HG03025 (cell line): ENCODE results near the gene RNF17.
"Not testable (repeated sequence)": the region's sequence is repeated elsewhere in the genome, so short reads cannot be mapped to it uniquely, and the experiment has no call there.

Source experiments
- ATAC-seq: cut with Tn5 transposase; IDR thresholded peaks from one replicate; pipeline ENCODE4 v1.9.1; 2021; ENCODE audit warnings: mild to moderate bottlenecking, moderate library complexity; ENCODE audit not compliant: unreplicated experiment, low FRiP score

RNF17 gene

DNA sequence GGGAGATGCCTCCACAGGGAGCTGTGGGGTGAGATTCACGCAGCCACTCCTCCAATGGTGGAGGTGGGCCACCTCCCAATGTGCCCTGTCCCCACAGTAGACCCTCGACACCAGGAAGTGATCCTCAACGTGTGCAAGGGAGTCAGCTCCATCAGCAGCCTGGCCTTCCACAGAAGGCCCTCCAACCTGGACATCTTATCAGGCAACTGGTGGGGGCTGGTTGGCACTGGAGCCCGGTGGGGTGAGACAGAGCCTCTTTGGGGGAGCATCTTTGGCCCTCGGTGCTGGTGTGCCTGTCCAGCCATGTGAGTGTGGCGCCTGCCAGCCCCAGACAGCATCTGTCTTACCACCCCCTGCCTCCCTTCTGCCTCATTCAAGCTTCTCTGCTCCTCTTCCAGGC is 19.7 kb upstream of the RNF17 start:
- no peak for ATAC-seq

DNA sequence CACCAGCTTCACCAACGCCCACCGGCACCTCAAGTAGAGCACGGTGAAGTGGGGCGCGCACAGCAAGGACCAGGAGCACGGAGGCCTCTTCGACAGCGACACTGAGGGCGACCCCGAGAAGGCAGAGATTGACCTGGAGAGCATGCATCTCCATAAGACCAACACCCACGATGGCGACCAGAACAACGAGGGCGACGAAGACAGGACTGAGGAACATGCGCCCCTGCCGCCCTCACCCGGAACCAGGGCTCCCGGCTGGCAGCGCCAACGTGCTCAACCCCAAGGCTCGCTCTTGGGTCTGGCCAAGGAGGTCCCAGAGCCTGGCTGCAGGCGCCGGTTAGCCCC is 18.5 kb upstream of the RNF17 start:
- no peak for ATAC-seq

DNA sequence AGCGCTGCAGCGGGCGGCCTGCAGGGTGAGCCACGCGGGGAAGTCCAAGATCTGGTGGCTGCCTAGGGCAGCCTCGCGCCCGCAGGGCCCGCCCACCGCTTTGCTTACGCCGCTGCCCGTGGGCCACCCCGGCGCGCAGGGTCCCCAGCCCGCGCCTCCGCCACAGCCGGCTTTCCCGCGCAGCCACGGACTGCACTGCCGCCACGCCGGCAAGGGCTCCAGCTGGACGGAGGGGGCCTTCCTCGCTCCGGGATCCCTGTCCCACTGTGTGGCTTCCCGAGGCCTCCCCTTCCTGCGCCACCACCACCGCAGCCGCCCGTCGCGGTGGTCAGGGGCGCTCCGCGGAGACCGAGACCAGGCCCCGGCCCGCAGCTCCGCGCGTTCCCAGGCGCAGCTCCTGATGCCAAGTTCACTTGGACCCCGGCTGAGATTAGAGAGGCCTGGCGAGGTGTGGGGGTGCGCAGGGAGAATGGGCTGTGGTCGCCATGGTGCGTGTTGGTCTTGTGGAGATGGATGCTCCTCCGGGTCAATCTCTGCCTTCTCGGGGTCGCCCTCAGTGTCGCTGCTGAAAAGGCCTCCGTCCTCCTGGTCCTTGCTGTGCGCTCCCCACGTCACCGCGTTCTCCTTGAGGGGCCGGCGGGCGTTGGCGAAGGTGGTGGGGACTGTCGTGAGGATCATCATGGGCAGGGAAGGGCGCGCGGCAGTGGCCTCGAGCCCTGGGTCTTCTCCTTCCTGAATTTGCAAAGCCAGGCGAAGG is 17.9 kb upstream of the RNF17 start:
- no peak for ATAC-seq

DNA sequence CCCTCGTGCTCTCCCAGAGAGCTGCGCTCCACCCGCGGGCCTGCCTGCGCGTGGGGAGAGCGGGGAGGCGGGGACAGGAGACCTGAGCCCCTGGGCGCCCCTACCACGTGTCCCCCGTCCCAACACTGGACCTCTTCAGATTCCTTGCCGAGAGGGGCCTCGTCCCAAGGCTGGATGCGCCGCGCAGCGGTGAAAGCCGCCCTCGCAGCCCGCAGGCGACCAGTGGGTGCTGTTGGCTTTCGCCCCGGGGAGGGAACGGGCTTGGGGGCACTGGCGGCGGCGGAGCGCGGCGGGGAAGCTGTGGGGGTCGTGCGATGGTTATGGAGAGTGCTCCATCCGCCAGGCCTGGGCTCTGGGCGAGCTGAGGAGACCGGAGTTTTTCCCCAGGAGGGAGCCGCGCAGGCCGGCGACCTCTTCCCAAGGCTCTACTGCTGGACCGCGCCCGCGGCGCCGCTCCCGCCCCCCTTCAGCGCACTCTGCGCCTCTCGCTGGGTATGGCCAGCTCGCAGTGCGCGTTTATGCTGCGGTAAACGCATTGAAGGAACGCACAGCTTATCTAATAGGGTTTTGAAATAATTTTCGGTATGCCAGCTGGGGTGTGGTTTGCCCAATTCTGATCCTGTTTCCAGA is 17.2 kb upstream of the RNF17 start:
- ATAC-seq: no peak

DNA sequence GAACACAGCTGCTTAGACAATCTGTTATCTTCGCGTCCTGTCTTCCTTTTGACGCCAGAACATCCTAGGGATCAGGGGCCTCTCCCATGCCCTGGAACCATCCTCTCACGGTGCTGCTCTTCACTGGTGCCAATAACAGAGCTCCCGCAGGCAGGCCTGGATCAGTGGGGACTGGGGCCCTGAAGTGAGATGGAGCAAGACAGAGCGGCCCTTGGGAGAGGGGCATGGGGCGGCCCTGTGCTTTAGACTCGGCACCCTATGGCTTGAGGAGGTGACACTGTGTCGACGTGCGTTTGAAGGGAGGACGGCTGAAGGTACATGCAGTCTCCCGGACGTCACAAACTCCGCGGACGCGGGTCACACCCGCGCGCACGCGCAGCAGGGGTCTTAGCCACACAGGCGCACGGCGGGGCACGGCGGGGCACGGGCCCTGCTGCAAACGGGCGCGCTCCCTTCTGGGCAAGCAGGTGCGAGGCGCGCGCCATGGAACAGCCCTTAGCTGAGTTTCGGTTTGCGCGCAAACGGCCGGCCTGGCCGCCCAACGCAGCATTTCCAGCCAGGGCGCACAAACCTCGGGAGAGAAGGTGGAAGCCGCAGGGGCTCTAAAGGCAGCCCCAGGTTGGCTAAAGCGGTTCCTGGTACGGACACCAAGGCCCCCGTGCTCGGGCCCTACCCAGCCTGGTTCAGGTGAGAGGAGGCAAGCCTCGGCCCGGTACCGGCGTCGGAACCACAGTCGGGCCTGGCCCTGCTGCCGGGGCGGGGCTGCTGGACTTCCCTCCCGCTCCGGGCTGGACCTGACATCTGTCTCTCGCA is 16.5 kb upstream of the RNF17 start:
- no peak for ATAC-seq

DNA sequence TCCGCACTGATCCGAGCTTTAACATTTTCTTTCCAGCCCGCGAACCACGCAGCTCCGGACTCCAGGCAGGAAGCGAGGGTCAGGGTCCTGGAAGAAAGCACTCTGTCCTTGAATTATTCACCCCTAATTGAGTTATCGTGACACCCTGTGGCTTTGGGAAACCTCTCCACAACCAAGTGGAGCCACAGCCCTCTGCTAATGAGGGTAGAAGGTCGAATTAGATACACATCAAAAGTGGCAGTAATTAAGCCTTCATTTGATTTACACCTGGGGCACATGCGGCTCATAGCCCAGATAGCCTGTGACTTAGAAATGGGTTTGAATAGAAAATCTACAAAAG is 15.9 kb upstream of the RNF17 start:
- no peak for ATAC-seq

DNA sequence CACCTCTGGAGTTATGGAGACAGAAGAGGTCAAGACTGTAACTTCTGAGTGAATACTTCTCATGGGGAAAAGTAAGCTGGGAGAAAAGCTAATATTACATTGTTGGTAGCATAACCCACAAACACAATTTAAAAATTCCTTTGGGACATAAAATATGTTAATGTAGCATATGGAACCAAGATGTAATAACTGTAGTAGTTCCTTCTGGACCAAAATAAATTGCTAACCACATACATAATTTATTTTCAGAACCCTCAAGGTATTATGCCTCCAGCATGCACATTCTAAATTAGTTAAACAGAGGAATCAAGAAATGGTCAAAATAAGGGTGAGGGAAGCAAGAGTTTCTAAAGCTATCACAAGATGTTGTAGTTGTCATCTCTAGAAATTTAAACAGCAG is 4.8 kb upstream of the RNF17 start:
- ATAC-seq: no peak

DNA sequence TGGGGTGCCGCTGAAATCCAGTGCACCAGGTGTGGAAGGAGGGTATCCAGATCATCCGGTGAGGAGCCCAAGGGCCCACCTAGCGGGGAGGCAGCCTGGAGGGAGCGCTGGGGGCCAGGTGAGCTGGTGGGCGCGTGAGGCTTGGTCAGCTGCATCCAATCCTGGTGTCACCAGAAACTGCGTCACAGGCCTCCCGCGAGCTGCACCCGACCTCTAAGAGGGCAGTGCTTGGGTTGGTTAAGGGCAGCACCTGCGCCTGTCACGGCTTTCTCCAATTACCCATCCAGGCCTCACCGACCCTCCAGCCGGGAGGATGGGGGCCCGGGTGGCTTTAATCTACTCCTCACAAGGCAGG is 284 bp downstream of the RNF17 start:
- no peak for ATAC-seq

DNA sequence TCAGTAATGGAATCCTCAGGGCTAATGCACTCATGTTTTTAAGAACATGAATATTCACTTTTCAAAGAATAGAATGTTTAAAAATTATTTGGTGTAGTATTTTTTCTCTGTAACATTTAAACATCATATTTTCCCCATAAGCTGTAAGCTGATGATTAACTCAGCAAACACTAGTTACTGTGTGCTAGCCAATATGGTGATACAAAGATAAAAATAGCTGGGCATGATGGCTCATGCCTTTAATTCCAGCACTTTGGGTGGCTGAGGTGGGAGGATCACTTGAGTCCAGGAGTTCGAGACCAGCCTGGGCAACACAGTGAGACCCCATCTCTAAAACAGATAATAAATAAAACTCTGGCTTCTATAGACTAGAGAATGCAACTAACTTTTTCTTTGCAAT is 13.2 kb downstream of the RNF17 start:
- no peak for ATAC-seq

DNA sequence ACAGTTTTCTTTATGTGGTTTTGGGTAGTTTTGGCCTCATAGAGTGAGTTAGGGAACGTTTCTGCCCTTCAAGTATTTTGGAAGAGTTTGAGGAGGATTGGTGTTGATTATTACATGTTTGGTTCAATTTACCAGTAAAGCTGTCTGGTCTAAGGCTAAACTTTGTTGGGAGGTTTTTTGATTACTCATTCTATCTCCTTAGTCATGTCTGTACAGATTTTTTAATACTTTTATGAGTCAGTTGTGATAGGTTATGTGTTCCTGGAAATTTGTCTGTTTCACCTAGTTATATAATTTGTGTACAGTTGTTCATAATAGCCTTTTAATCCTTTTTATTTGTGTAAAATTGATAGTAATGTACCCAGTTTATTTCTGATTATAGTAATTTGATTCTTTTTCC is 20.4 kb downstream of the RNF17 start:
- no peak for ATAC-seq

DNA sequence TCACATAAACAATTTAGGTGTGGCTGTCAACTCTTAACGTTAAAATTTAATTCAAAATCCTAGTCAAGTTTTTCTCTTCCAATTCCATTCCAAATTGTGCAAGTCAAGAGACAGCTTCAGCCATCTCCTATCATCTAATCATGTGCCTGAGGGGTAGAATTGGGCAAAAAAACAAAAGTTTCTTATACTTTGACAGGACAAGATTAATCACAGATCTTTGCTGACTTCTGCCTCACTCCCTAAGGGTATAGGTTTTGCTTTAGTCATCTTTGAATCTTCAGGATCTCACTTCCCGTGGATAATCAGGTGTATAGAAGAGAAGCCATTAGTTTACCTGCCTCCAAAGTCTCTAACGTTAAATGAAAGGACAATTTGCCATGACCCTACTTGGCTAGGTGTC is 24.6 kb downstream of the RNF17 start:
- no peak for ATAC-seq

DNA sequence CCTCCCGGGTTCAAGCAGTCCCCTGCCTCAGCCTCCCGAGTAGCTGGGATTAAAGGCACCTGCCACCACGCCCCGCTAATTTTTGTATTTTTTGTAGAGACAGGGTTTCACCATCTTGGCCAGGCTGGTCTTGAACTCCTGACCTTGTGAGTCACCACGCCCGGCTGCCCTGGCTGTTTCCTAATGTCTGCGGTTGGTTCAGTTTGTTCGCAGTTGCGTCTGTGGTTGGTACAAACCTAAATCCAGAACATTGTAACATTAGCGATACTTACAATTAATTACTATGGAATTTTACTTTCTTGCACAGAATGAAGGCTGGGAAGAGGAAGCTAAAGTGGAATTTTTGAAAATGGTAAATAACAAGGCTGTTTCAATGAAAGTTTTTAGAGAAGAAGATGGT is 38.1 kb downstream of the RNF17 start:
- ATAC-seq: no peak

DNA sequence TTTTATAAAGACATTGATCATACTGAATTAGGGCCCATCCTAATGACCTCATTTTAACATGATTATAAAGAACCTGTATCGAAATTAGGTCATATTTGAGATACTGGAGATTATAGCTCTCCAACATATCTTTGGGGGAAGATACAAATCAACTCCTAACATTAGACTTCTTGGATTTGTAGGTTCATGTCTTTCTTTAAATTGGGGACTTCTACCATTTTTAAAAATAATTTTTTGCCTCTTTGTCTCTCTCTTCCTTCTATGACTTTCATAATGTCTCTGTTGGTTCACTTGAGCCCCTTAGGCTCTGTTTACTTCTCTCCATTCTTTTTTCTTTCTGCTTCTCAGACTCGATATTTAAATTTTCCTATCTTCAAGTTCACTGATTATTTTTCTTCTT is 57.2 kb downstream of the RNF17 start:
- ATAC-seq: no peak

DNA sequence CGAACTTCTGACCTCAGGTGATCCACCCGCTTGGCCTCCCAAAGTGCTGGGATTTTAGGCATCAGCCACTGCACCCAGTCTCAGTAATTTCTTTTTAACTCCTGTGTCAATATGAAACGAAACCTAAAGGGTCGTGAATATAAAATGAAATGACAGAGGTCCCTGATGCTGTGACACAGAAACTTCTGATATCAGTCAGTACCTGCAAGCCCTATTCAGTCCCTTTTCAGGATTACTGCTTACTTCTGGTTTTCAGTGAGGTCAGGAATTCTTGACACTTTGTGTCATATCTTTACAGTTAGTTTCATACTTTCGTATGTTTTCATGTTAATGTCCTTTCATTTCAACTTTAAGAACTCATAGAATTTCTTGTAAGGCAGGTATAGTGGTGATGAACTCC is 58.7 kb downstream of the RNF17 start:
- no peak for ATAC-seq

DNA sequence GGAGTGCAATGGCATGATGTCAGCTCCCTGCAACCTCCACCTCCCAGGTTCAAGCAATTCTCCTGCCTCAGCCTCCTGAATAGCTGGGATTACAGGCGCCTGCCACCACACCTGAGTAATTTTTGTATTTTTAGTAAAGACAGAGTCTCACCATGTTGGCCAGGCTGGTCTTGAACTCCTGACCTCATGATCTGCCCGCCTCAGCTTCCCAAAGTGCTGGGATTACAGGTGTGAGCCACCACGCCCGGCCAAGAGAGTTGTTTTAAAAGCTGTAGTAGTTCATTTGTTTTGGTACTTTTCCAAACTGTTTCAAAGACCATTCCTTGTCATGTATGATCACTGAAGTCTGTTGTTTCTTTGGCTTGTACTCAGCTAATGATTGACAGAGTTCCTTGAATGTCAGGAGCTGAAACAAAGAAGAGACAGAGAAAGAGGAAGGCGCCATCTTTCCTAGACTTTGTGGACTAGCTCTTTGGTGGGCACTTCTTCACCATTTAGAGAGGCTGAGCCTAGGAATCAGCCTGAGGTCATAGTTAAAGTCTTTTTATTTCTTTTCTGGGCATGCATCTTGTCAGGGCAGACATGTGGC is 59.2 kb downstream of the RNF17 start:
- not testable (repeated sequence) for ATAC-seq

DNA sequence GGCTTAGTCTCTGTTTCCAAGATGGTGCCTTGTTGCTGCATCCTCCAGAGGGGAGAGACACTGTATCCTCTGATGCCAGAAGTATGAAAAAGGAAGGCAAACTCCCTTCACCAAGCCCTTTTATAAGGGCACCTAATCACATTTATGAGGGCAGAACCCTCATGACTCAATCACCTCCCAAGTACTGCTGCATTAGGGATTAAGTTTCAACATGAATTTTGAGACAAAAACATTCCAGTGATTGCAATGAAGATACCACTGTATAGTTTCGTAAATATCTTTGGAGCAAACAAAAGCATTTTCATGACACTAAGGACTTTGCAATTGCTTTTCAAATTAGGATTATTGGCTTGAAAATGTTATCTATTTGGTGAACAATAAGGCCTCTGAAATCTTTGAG is 63.8 kb downstream of the RNF17 start:
- no peak for ATAC-seq

DNA sequence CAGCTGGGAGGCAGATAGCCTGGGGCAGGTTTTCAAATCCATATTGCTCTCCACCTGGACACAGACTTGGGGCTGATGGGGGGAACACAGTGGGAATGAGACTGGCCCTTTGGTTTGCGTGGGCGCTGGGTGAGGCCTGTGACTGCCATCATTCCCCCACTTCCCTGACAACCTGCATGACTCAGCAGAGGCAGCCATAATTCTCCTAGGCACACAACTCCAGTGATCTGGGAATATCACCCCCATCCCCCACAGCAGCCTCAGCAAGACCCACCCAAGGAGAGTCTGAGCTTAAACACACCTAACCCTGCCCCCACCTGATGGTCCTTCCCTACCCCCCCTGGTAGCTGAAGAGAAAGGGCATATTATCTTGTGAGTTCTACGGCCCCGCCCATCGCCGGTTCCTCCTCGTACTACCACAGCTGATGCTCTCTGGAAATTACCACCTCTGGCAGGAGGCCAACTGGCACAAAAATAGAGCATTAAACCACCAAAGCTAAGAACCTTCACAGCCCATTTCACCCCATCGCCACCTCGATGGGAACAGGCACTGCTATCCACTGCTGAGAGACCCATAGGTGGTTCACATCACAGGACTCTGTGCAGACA is 71.0 kb downstream of the RNF17 start:
- ATAC-seq: no peak

DNA sequence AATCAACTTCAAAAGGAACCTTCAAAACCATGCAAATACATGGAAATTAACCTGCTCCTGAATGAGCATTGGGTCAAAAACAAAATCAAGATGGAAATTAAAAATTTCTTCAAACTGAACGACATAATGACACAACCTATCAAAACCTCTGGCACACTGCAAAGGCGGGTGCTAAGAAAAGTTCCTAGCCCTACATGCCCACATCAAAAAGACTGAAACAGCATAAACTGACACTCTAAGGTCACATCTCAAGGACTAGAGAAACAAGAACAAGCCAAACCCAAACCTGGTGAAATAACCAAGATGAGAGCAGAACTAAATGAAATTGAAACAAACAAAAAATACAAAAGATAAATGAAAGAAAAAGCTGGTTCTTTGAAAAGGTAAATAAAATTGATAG is 73.6 kb downstream of the RNF17 start:
- ATAC-seq: not testable (repeated sequence)

DNA sequence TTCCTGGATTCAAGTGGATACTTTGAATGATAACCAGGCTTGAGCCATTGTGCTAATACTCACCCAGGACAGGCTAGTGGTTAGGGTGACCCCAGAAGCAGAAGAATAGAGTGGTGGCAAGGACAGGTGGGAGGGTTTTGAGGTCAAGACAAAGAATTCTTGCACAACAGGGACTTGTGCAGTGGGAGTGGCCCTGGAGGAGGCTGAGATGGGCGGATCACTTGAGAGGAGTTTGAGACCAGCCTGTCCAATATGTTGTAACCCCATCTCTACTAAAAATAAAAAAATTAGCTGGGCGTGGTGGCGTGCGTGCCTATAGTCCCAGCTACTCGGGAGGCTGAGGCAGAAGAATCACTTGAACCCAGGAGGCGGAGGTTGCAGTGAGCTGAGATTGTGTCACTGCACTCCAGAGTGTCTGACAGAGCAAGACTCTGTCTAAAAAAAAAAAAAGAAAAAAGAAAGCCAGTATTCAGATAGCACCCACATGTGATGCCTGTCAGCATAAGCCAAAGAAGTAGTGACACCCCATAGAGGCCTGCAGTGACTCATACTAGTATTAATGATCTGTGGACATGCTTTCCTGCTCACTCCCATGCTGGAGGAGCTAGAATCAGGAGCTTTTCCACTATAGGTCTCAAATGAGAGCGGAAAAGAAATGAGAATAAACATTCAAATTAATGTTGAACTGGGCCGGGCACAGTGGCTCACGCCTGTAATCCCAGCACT is 78.7 kb downstream of the RNF17 start:
- ATAC-seq: no peak

DNA sequence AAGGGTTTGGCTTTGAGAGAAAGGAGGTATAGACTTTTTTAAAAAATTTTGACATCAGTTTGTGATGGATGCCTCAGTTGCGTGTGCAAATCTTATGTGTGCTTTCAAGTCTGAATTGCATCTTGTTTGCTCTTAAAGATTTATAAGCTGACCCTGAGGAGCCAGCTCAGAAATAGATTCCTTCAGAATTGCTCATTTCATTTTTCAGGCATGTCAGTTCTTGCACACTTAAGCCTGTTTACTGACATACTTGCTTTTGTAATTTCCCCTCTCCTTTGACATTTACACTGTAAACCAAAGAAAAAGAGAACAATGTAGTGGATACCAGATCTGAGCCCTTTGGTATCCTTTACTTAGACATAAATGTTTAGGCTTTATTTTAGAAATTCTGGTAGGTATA is 87.6 kb downstream of the RNF17 start:
- no peak for ATAC-seq

DNA sequence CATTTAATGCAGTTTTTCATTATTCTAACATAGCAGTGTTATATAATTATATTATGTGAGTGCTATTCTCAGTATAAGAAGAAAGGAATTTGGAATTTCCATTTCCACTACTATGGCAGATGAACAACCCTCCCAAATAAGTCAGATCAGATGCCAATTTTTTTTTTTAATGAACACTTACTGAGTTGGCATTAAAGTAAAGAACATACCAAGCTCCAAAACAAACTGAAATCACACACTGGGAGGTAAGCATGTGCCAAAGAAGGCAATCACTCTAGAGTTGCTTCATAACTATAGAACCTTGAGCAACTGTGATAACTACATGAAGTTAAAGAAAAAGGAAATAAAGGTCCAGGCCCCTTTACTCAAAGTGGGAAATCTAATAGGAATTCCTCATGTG is 90.3 kb downstream of the RNF17 start:
- ATAC-seq: no peak
